Measurements from ENCODE around the gene GEMIN5.
"Not testable (repeated sequence)": the region's sequence is repeated elsewhere in the genome, so short reads cannot be mapped to it uniquely, and the experiment has no call there.

The GEMIN5 gene

GRCh38 chr5:154943527-154943926 is 5.5 kb upstream of the GEMIN5 start:
- no peak for FAIRE-seq

DNA sequence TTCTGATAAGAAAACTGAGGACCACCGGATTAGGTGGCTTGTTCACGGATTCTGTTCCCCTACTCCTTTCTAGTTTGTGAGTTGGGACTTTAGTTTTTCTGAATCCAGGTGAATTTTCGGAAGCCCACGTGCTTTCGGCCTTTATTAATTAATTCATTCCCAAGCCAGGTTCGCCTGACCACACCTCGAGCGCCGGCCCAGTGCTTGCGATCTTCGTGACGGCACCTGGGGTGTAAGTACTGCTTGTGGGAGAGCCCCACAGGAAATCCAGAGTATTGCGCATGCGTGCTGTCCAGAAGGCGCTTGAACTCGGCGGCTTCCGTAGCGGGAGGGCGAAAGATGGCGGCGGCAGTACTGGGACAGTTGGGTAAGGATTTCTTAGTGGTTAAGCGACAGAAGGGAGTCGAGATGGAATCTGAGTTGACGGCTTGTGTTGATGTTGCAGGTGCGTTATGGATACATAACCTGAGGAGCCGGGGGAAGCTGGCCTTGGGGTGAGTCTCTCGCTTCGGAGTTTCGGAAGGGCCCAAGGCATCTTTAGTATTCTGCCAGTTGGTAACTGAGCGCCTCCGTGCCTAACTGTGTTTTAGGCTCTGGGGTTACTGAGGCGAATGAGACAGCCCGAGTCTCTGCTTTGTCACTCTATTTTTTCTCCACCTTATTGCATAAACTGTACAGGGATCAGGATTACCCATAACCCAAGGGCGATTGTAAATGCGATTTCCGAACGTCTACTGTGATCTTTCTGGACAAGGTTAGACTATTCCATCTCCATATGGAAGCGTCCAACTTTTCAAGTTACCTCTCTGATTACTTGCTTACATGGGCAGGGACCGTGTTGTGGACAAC is 3.0 kb upstream of the GEMIN5 start, which contains the start of gene MRPL22:
TSS of gene MRPL22 (plus strand) at position 302 of the 849 bp plus-strand sequence. CDS start at position 340, 38 bp downstream.
- FAIRE-seq, result no peak

DNA sequence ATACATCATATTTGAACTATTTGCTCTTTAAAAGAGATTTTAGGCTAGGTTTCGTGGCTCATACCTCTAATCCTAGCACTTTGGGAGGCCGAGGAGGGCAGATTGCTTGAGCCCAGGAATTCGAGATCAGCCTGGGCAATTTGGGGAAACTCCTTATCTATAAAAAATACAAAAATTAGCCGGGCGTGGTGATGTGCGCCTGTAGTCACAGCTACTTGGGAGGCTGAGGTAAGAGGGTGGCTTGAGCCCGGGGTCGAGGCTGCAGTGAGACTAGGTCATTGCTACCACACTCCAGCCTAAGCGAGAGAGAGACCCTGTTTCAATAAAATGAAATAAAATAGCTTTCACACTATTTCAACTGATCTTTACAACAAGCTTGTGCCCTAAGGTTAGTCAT is 2.4 kb upstream of the GEMIN5 start:
- no peak for FAIRE-seq

DNA sequence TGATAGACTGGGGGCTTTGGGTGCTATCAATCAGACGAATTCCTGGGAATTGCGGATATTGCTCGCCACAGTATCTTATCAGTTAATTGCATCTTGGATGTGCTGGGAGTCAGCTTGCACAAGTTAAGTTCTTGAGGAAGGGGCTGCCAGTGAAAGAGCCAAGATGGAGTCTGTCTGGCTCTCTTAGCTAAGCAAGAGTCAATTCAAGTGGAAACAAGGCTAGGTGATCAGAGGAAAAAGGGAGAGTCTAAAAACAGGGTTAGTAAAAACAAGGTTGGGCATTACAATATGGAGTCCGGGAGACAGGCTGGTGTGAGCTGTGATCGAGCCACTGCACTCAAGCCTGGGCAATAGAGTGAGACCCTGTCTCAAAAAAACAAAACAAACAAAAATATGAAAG is 1.4 kb upstream of the GEMIN5 start:
- FAIRE-seq, result not testable (repeated sequence)

GRCh38 chr5:154937186-154937717 is 759 bp downstream of the GEMIN5 start:
- no peak for FAIRE-seq

- no peak for FAIRE-seq
Observed at GRCh38 chr5:154934881-154935280, 3.1 kb downstream of the GEMIN5 start.

DNA sequence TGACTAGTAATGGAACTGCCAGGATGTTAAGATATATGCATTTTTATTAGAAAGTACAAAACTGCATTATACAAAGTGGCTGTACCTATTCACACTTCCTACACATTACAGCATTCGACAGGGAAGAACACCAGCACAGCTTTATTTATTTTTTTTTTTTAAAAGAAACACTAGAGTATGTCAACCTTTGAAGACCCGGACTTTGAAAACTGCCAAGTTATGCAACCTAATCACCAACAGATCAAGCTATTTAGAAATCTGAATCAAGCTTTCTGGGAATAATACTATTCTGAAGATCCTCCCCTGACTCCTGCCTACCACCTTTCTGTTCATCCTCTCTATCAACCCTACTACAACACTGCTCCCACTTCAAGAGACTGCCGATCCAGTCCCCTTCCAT is 4.5 kb downstream of the GEMIN5 start:
- FAIRE-seq, result no peak

DNA sequence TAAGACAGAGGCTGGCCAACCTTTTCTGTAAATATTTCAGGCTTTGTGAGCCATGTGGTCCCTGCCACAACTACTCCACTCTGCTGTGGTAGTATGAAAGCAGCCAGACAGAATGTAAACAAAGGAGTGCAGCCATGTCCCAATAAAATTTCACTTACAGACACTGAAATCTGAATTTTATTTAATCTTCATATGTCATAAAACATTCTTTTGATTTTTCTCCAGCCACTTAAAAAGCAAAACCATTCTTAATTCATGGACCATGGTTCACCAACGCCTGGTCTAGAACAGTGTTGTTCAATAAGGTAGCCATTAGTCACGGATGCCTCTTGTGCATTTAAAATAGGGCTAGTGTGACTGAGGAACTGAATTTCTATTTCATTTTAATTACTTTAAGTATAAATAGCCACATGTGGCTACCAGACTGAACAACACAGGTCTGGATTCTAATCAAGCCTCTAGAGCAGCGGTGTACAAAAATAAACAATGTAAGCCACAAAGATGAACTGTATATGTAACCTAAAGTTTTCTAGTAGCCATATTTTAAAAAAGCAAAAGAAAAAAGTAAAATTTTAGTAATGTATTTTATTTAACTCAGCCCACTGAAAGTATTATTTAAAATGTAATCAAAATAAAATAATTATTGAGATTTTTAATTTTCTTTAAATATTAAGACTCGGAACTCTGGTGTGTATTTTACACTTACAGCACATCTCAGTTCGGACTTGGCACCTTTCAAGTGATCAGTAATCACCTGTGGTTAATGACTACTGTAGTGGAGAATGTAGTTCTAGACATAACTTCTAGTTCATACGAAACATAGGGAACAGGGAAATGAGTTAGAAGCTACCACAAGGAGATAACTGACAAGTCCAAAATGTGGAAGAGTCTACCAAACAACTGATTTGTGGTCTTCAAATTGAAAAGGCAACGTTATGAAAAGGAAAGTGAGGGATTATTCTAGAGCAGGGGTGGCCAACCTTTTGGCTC is 14.3 kb downstream of the GEMIN5 start:
- no peak for FAIRE-seq

DNA sequence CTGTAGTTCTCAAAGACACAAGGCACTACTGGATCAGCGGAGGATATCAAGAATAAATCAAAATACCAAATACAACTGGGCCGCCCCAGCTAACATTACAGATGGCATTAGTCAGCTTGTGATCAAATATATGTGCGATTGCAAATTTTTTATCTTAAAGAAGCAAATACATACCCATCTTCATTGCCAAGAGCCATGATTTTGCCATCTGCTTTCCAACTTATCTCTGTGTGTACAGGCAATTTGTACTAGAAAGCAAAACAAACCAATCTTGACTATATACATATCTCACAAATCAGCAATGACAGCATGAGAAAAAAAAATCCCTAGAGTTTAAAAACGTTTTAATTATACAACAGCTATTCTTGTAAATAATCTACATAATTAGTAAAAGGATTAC is 20.3 kb downstream of the GEMIN5 start:
- no peak for FAIRE-seq

DNA sequence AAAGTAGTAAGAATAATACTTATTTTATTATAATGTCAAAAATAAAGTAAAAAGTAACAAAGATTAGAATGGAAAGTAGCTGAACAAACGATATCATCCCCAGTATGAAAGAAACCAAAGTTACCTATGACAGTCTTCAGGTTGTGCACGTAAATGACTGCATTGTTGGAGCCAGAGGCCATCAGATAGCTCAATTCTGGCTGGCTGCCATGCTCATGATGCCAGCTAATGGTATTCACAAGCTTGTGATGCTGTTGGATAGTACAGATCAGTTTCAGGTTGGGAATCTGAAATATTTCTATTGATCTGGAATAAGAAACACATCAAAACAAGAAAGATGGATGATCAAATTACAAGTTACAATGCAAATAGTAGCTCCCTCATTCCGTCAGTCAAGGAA is 21.1 kb downstream of the GEMIN5 start:
- FAIRE-seq, result no peak

GRCh38 chr5:154905601-154906000 is 32.4 kb downstream of the GEMIN5 start:
- FAIRE-seq, result not testable (repeated sequence)

- FAIRE-seq, result no peak
Observed at GRCh38 chr5:154901913-154902312, 36.1 kb downstream of the GEMIN5 start.

DNA sequence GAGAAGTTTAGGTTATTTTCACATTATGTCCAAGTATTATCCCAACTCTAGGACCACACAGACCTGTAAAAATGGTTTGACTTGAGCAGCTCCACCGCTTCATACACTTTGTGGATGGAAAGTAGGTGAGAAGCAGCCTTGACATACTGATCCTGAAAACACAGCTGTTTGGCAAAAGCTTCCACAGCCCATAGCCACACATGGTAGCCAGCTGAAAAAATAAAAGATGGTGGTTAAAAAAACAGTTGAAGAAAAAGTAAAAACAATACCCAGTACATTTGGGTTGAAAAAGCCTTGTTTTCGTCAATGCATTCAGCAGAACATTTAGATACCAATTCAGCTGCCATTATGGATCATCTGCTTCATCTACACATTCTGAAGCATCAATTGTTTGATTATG is 36.7 kb downstream of the GEMIN5 start:
- FAIRE-seq, result no peak

- FAIRE-seq, result no peak
Observed at GRCh38 chr5:154900066-154900465, 37.9 kb downstream of the GEMIN5 start.

GRCh38 chr5:154899151-154899816 is 38.7 kb downstream of the GEMIN5 start:
- no peak for FAIRE-seq

GRCh38 chr5:154898210-154898609 is 39.8 kb downstream of the GEMIN5 start:
- FAIRE-seq, result no peak

DNA sequence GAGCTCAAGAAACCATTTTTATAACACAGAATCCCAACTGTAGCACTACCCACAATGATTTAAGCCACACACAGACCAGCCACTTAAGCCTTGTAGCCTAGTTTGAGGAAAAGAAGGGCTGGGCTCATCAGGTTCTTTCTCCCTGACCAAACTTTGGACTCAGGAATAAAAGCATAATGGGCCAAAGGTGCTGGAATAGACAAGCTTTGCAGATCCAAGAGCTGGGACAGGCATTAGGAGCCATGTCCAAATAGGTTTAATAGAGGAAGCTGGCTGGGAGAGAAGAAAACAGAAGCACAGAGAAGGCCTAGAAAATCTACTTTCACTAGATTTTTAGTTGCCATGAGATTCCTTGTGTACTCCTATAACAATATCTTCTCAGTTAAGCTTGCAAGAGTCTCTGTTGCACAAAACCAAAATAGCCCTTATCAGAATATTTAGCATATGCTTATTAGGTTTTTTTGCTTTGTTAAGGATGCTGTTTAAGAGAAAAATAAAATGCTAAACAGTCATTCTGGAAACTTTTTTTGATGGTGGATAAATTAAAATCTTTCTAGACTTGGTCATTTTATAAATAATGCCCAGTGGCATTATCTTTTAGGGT is 41.3 kb downstream of the GEMIN5 start:
- FAIRE-seq, result no peak

- FAIRE-seq, result no peak
Observed at GRCh38 chr5:154895606-154896561, 42.1 kb downstream of the GEMIN5 start.

GRCh38 chr5:154893381-154893780 is 44.6 kb downstream of the GEMIN5 start:
- FAIRE-seq, result no peak

GRCh38 chr5:154892369-154892771 is 45.6 kb downstream of the GEMIN5 start:
- FAIRE-seq, result no peak

DNA sequence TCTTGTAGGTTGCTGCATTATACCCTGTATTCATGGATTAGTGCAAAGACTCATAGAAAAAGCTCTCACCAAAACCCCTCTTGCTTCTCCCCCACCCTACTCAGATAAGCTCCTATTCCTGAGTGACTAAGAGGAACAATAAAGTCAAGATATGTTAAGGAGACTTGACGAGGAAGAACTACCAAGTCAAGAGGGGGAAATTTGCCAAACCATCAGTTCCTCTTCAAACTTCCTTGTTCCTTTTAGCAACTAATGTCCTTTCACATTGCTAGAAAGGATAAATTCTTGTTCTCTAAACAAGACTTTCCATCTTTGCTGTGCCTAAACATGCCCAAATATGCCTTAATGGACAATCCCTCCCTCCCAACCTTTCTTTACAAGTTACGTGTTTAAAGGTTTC is 52.6 kb downstream of the GEMIN5 start:
- FAIRE-seq, result no peak

All from TTC549 (cell line).